Measurements from ENCODE around the gene ERGIC1.

Gene ERGIC1

GRCh38 chr5:172902497-172903472, 68.7 kb downstream of the ERGIC1 start:
- DNase-seq (ENCODE audit: low spot score): peak; percentile 78

DNA sequence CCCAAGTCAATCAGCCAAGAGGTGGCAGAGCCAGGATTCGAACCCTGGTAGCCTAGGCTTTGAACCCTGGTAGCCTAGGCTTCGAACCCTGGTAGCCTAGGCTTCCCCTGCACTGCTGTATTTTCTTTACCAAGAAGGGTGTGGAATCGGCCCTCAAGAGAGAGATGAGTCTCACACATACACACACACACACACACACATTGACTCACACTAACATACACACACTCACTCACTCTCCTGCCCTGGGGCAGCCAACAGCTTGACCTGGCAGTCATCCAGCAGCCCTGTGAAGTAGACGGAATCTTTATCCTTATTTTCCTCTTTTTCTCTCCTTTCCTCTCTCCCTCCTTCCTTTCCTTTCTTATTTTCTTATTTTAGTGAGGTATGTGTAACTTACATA, 69.7 kb downstream of the ERGIC1 start:
- DNase-seq (ENCODE audit: low spot score): no peak

DNA sequence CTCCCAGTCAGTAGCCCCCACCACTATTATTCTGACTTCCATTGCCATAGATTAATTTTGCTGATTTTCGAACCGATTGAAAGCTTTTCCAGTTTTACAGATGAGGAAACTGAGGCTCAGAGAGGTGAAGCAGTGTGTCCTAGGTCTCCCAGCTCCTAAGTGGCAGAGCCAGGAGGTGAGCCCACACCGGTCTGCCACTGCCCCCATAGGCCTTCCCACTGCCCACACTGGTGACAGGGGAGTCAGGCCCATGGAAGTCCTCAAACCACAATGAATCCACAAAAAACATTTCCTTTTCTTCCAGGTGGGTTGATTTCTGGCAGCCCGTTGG, 70.2 kb downstream of the ERGIC1 start:
- no peak for DNase-seq (ENCODE audit: low spot score)

GRCh38 chr5:172904643-172905345, 70.7 kb downstream of the ERGIC1 start:
- DNase-seq (ENCODE audit: low spot score): peak; percentile 78

DNA sequence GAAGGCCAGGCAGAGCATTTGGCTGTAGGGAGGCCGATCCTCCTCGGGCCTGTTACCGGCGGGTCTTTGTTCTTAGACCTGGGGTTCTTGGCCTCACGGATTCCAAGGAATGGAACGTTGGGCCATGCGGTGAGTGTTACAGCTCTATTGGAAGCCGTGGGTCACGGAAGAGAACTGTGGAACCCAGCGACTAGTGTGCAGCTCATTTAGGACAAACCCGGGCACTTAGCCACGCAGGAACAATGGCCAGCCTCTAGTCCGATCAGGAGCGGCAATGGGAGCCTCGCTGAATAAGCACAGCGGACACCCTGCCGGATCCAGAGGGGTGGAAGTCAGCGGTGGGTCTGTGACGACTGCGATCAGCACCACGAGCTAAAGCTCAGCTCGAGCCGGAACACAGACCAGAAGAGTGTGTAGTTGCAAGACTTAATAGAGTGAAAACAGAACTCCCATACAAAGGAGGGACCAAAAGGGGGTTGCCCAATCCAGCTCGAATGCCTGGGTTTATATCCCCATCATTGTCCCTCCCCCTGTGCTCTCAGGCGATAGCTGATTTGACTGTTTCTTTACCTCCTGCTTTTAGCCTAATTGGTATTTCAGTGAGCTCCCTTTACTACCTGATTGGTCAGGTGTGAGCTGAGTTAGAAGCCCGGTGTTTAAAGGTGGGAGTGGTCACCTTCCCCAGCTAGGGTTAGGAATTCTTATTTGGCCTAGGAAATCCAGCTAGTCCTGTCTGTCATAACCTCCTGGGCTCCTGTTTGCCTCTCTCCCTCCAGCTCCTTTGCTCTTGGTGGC, 71.5 kb downstream of the ERGIC1 start:
- DNase-seq (ENCODE audit: low spot score): no peak

GRCh38 chr5:172906436-172906835, 72.4 kb downstream of the ERGIC1 start:
- DNase-seq (ENCODE audit: low spot score): no peak

- DNase-seq (ENCODE audit: low spot score): peak; percentile 60
Measured at GRCh38 chr5:172906888-172907287, 72.8 kb downstream of the ERGIC1 start.

DNA sequence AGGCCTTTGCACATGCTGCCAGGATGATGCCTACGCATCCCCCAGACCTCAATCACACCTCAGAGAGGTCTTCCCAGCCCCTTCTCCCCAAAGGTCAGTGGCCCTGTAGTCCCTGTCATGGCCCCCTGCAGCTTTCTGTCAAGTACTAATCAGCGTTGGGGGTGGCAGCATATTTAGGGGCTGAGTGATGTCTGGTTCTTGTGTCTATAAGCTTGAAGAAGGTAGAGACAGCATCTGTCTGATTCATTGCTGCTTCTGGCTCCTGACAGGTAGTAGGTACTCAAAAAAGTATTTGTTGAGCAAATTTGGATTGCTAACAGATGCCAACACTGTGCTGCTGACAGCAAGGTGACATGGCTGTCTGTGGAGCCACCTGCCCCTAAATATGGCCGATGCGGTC, 73.6 kb downstream of the ERGIC1 start:
- DNase-seq (ENCODE audit: low spot score): no peak

GRCh38 chr5:172908662-172909061, 74.6 kb downstream of the ERGIC1 start:
- DNase-seq (ENCODE audit: low spot score): no peak

- no peak for DNase-seq (ENCODE audit: low spot score)
Measured at GRCh38 chr5:172909931-172910502, 76.0 kb downstream of the ERGIC1 start.

- DNase-seq (ENCODE audit: low spot score): no peak
Measured at GRCh38 chr5:172910828-172911627, 77.0 kb downstream of the ERGIC1 start.

- DNase-seq (ENCODE audit: low spot score): no peak
Measured at GRCh38 chr5:172911628-172911880, 77.5 kb downstream of the ERGIC1 start.

- no peak for DNase-seq (ENCODE audit: low spot score)
Measured at GRCh38 chr5:172911976-172912375, 77.9 kb downstream of the ERGIC1 start.

DNA sequence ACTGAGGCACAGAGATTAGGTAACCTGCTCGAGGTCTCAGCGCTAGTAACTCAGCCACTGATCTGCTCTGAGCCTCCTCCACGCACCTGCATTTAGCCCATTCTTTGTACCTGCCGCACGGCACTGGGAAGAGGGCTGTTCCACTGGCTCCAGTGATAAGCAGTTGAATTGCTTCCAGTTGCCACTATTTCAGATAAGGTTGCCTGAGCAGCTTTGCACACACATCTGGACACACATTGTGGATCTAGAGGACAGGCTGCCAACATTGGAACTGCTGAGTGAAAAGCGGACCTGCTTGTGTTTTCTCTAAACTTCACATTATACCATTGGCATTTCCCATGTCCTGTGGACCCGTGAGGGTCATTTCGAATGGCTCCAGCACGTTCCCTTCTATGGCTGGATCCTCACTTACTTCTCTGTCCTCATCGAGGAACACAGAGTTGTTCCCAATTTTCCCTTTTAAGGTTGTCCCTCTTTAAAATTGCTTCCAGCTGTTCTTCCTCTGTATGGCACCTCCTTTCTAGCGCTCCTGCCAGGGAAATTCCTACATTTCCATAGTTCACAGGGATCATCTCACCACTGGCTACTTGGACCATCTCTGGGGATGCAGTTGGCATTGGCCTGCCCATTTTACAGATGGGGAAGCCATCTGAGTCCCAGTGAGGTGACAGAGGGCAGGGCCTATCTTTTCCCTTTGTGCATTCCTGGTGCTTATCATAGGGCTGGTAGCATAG, 79.2 kb downstream of the ERGIC1 start:
- DNase-seq (ENCODE audit: low spot score): no peak

DNA sequence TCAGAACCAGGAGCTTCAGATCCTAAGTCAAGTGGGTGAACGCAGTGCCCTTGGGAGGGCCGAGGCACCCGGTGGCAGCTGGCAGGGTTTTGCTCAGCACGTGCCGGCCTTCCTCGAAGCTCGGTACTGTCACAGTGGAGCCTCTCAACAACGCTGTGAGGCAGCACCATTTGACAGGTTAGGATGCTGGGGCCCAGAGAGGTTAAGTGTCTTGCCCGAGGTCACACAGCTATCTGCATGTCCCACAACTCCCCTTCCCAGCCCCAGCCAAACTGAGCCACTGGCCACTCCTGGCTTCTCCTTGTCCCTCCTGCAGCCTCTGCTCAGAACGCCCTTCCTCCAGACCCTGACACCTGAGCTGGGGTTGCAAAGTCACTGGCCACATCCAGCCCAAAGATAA, 81.5 kb downstream of the ERGIC1 start:
- DNase-seq (ENCODE audit: low spot score): no peak

DNA sequence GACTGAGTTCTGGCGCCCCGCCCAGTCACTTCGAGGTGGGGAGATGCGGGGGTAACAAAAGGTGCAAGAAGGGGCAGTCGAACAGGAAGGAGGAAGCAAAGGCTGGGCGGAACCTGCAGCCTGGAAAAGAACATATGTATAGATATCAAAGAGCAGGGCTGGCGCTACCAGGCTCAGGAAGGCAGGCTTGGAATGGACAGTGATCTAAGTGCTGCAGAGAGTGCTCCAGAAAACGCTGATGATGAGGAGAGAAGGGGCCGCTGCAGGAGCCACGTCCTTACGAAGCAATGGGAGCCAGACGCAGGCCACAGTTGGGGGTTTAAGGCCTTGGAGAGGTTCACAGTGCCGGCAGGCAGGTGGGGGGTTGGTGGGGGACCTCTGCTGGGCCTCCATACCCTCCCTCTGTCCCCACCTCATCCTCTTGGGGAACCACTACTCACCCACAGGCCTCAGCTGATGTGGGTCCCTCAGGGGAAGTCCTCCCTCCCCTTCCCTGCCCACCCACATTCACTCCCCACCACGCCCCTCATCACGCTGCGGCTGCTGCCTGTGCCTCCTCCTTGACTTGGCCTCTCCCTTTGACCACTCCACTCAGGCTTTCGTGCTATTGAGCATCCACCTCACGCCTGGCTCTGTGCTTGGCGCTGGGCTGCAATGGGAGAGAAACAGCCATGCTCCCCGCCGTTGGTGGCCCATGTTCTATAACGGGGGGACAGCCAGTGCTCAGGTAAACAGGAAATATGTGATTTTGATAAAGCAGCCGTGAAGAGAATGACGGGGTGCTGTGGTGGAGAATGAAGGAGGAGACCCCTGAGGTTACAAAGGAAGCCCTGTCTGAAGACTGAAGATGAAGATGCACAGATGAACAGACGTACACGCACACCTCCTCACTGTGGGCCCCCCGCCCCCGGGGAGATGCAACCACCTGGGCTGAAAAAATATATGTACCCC, 84.6 kb downstream of the ERGIC1 start:
- no peak for DNase-seq (ENCODE audit: low spot score)

DNA sequence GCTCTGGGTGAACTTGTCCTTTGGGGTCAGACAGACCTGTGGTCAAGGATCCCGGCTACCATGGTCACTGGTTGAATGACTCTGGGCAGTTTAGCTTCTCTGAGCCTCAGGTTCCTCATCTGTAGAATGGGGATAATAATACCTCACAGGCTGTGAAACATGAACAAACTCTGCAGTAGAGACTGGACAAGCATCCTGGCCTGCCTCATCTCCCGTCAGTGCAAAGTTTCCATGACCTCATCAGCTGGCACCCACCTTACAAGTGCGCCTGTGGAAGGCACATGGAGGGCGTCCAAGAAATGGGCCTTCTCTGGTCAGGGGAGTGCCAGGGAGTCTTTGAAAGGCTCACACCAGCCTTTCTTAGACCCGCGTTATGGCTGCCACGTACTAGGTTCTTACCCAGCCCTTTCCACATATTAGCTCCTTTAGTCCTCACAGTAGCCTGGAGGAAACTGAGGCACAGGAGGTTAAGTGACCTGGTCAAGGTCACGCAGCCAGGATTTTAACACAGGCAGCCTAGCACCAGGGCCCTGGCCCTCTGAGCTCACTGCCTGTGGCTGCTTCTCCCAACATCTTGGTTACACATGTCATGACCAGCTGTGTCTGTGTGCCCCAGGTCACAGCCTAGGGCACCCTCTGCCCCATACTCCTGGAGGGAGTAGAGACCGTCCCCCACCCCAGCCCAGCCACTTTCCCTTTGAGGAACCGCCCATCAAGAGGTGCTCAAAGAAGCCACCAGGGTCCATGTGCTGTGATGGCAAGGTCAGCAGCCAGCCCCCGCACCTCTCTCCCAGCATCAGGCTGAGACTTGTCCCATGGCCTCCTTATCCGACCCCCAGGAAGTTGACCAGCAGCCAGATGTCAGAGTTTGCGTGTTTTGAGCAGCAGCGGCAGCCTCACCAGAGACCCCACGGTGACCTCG, 85.7 kb downstream of the ERGIC1 start:
- peak; percentile 74 for DNase-seq (ENCODE audit: low spot score)

DNA sequence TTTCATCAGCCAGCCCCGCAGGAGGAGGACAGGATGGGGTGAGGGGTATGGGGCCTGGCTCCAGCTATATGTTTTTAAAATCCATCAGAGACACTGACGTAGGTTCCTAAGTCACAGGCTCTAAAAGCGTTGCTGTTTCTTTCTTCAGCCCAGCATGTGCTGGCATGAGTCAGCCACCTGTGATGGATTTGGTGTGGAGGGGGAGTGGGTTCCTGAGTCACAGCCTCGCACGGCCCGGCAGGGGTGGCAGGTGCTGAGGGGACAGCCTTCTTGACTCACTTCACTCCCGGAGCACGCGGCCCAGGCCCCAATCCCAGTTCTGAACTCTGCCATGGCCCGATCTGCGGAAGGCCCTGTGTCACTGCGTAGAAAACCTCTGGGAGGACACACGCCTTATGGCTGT, 86.4 kb downstream of the ERGIC1 start:
- DNase-seq (ENCODE audit: low spot score): no peak

DNA sequence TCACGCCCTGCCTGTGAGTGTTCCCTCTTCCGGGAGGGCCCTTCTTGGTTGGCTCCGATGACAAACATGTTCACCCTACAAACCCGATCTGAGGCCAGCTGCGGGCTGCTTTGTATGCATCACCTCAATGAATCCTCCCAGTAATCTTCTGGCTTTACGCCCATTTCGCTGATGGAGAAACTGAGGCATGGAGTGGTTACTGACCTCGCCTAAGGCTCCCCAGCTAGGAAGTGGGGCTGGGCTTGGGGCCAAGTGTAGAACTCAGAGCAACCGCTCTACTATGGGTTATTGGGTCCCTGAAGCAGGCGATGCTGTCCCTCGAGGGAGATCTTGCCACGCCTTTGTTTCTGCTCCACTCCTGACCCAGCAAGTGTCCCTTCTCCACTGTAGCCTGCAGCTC, 86.9 kb downstream of the ERGIC1 start:
- DNase-seq (ENCODE audit: low spot score): no peak

Data from cerebellar cortex (tissue), 1 donor.